IMR-90 (cell line): ENCODE data around the gene ZNF425. TPM values are rescaled to one million over a fixed set of nuclear protein-coding genes. Genes with fewer than 3 reads are reported as not detected.

Experiments used
- ATAC-seq: fragments of 200-7000 bp; cut with Tn5 transposase; 2 replicates; pipeline ENCODE4 v1.9.1; 2020; ENCODE audit warnings: low read depth, mild to moderate bottlenecking, moderate library complexity
- BruUV-seq: library from RNA; stranded (reverse); fragments of 400-500 nt; replicated peaks from 2 replicates; lab custom pipeline; 2021; lab: Mats Ljungman, UMichigan
- CTCF ChIA-PET: fragments of 300-600 bp; formaldehyde crosslinking; extraction: SDS; loops from one replicate; lab custom pipeline; 2021; ENCODE audit warnings: antibody characterized with exemption; lab: Yijun Ruan, JAX
- POLR2A ChIA-PET: fragments of 300-600 bp; sonication (Branson Sonifier 250); formaldehyde crosslinking; loops from one replicate; lab custom pipeline; 2022; ENCODE audit warnings: antibody characterized with exemption; ENCODE audit not compliant: unreplicated experiment; lab: Charles Lee
- DNase-seq: peaks from one replicate; pipeline ENCODE4 v3.0.0; 2013
- H2AFZ ChIP-seq: replicated peaks from 2 replicates; pipeline ENCODE3; 2013; ENCODE audit warnings: low read length, mild to moderate bottlenecking; ENCODE audit not compliant: poor library complexity
- H2AK5ac ChIP-seq: 2 replicates; pipeline ENCODE4 v1.6.1; 2013; ENCODE audit warnings: low read depth, low read length, inconsistent platforms
- H2AK9ac ChIP-seq: replicated peaks from 2 replicates; pipeline ENCODE3; 2013; ENCODE audit warnings: mild to moderate bottlenecking, low read depth, low read length, moderate library complexity; ENCODE audit not compliant: poor library complexity
- H2BK120ac ChIP-seq: 2 replicates; pipeline ENCODE4 v1.6.1; 2013; ENCODE audit warnings: low read depth, low read length, inconsistent platforms
- H2BK15ac ChIP-seq: 3 replicates; pipeline ENCODE4 v1.6.1; 2013; ENCODE audit warnings: low read depth, low read length, inconsistent platforms
- H2BK20ac ChIP-seq: 2 replicates; pipeline ENCODE4 v1.6.1; 2013; ENCODE audit warnings: low read depth, mild to moderate bottlenecking, inconsistent platforms, low read length, moderate library complexity
- H2BK5ac ChIP-seq: 2 replicates; pipeline ENCODE4 v1.6.1; 2013; ENCODE audit warnings: mild to moderate bottlenecking, low read depth, low read length, inconsistent platforms; ENCODE audit not compliant: poor library complexity, severe bottlenecking
- H3K14ac ChIP-seq: replicated peaks from 2 replicates; pipeline ENCODE4 v1.6.1; 2013; ENCODE audit warnings: low read depth, low read length, inconsistent platforms
- H3K18ac ChIP-seq: 2 replicates; pipeline ENCODE4 v1.6.1; 2013; ENCODE audit warnings: low read depth, low read length, control low read depth
- H3K23ac ChIP-seq: 2 replicates; pipeline ENCODE4 v1.6.1; 2013; ENCODE audit warnings: low read depth, low read length, inconsistent platforms
- H3K27ac ChIP-seq: 2 replicates; pipeline ENCODE4 v1.5.1; 2013; ENCODE audit warnings: mild to moderate bottlenecking, control low read depth, low read length; ENCODE audit not compliant: insufficient read depth
- H3K27me3 ChIP-seq: 2 replicates; pipeline ENCODE4 v1.6.1; 2013; ENCODE audit warnings: low read length; ENCODE audit not compliant: control insufficient read depth, insufficient read depth
- H3K36me3 ChIP-seq: 2 replicates; pipeline ENCODE4 v1.6.1; 2013; ENCODE audit warnings: low read length, mixed read lengths; ENCODE audit not compliant: control insufficient read depth, insufficient read depth
- H3K4ac ChIP-seq: 2 replicates; pipeline ENCODE4 v1.6.1; 2013; ENCODE audit warnings: low read depth, low read length, inconsistent platforms
- H3K4me1 ChIP-seq: 2 replicates; pipeline ENCODE4 v1.6.1; 2013; ENCODE audit warnings: low read length, mixed read lengths; ENCODE audit not compliant: control insufficient read depth, insufficient read depth
- H3K4me2 ChIP-seq: 2 replicates; pipeline ENCODE4 v1.6.1; 2013; ENCODE audit warnings: low read depth, mild to moderate bottlenecking, control low read depth, low read length, moderate library complexity
- H3K4me3 ChIP-seq: 2 replicates; pipeline ENCODE4 v1.5.1; 2013; ENCODE audit warnings: low read depth, mild to moderate bottlenecking, control low read depth, low read length, moderate library complexity; ENCODE audit not compliant: insufficient read depth
- H3K56ac ChIP-seq: 2 replicates; pipeline ENCODE4 v1.6.1; 2013; ENCODE audit warnings: low read length, inconsistent platforms; ENCODE audit not compliant: insufficient read depth; ENCODE audit errors: extremely low read depth
- H3K79me1 ChIP-seq, 2 experiments: 2 replicates each; pipeline ENCODE4 v1.6.1; 2013; ENCODE audit warnings: low read length in 2 of 2, inconsistent platforms in 1 of 2, low read depth in 1 of 2
- H3K9ac ChIP-seq: 2 replicates; pipeline ENCODE4 v1.6.1; 2013; ENCODE audit warnings: low read depth, low read length, control low read depth
- H3K9me1 ChIP-seq: 2 replicates; pipeline ENCODE4 v1.6.1; 2013; ENCODE audit warnings: low read length, inconsistent platforms; ENCODE audit not compliant: insufficient read depth
- H3K9me3 ChIP-seq: 2 replicates; pipeline ENCODE4 v1.6.1; 2013; ENCODE audit warnings: low read length; ENCODE audit not compliant: control insufficient read depth, insufficient read depth
- H4K20me1 ChIP-seq: 2 replicates; pipeline ENCODE4 v1.6.1; 2013; ENCODE audit warnings: low read length, inconsistent platforms; ENCODE audit not compliant: insufficient read depth
- H4K5ac ChIP-seq: 2 replicates; pipeline ENCODE4 v1.6.1; 2013; ENCODE audit warnings: mild to moderate bottlenecking, low read depth, low read length, control low read depth
- H4K8ac ChIP-seq, 2 experiments: 2 replicates each; pipeline ENCODE4 v1.6.1; 2013; ENCODE audit warnings: low read depth in 2 of 2, low read length in 2 of 2, control low read depth in 1 of 2, inconsistent platforms in 1 of 2
- H4K91ac ChIP-seq: 2 replicates; pipeline ENCODE4 v1.6.1; 2013; ENCODE audit warnings: low read depth, low read length, inconsistent platforms; ENCODE audit not compliant: insufficient read depth
- CEBPB ChIP-seq: IDR thresholded peaks from 2 replicates; pipeline ENCODE4 v1.6.1; 2012; ENCODE audit warnings: low read depth, low read length, improper control_type of control experiment
- CHD1 ChIP-seq: IDR thresholded peaks from 2 replicates; pipeline ENCODE4 v1.6.1; 2012; ENCODE audit warnings: low read depth, low read length, improper control_type of control experiment
- FOS ChIP-seq: fragments of 150-350 bp; IDR thresholded peaks from 2 replicates; pipeline ENCODE4 v1.6.1; 2016; ENCODE audit warnings: low read depth, low read length
- MXI1 ChIP-seq: IDR thresholded peaks from 2 replicates; pipeline ENCODE4 v1.6.1; 2012; ENCODE audit warnings: low read depth, mild to moderate bottlenecking, low read length, moderate library complexity, borderline replicate concordance
- NFE2L2 ChIP-seq: fragments of 150-350 bp; IDR thresholded peaks from 2 replicates; pipeline ENCODE4 v1.6.1; 2016; ENCODE audit warnings: low read depth, mild to moderate bottlenecking, low read length
- POLR2A ChIP-seq: IDR thresholded peaks from 2 replicates; pipeline ENCODE4 v1.6.1; 2012; ENCODE audit warnings: mild to moderate bottlenecking, low read depth, low read length
- RAD21 ChIP-seq: IDR thresholded peaks from 2 replicates; pipeline ENCODE4 v1.6.1; 2012; ENCODE audit warnings: low read length, improper control_type of control experiment
- RFX5 ChIP-seq: IDR thresholded peaks from 2 replicates; pipeline ENCODE4 v1.8.0; 2012; ENCODE audit warnings: low read depth, mild to moderate bottlenecking, low read length, moderate library complexity
- WGBS, 2 experiments: methylation state at CpG; one replicate each; pipeline versions ENCODE4 v1.1.5 to v1.1.7; 2013; ENCODE audit warnings: missing lambda C conversion rate in 2 of 2; ENCODE audit not compliant: insufficient read length in 1 of 2; ENCODE audit errors: extremely low coverage in 2 of 2; 5-methylcytosine and 5-hydroxymethylcytosine counted together
- dilution Hi-C: fragments of 300-500 bp; cut with HindIII; formaldehyde crosslinking; loops from one replicate; pipeline ENCODE4 v1.14.3; 2018; ENCODE audit warnings: low sequenced_read_pairs; ENCODE audit not compliant: unreplicated experiment
- in situ Hi-C: fragments of 300-500 bp; cut with MboI; formaldehyde crosslinking; loops from 3 replicates; pipeline ENCODE4 v1.14.3; 2019; ENCODE audit warnings: low sequenced_read_pairs, inconsistent platforms, mixed read lengths
- intact Hi-C: fragments of 100-400 bp; cut with micrococcal nuclease; formaldehyde crosslinking; loops from 2 replicates; pipeline ENCODE4 v1.10.0; 2022
- polyA plus RNA-seq, 3 experiments: library from polyadenylated mRNA; depleted of rRNA; stranded (reverse); fragments of >200 nt; gene quantifications; 2 replicates each; pipeline ENCODE4 v1.2.3, GENCODE V29; 2012; ENCODE audit warnings: low replicate concordance in 1 of 3
- total RNA-seq: library from RNA; depleted of rRNA; stranded (reverse); fragments of >200 nt; gene quantifications from 2 replicates; pipeline ENCODE4 v1.2.3, GENCODE V29; 2012
- TF ChIP-seq, protein P1 (sequence below): conservative IDR thresholded peaks from 2 replicates; pipeline ENCODE4 v1.5.1; 2012; ENCODE audit warnings: mild to moderate bottlenecking, low read depth, low read length, improper control_type of control experiment

The ZNF425 gene
- total and polyA plus RNA-seq, 2 of the 4 experiments (the other 2 are of a cell fraction), result 1.2 to 2.3 TPM

GRCh38 chr7:149109969-149110368 is 16.2 kb downstream of the ZNF425 start:
- no peaks in the 10 kb centered on the region for H4K20me1 ChIP-seq
- H3K56ac ChIP-seq, result no peak overlapping the region
- no peak overlapping the region for H4K91ac ChIP-seq
- H2BK120ac ChIP-seq, result no peak overlapping the region
- CTCF ChIA-PET, result no interaction called here
- dilution Hi-C loops (no loop called here), intact Hi-C loops (no loop called here), in situ Hi-C loops (no loop called here)
- no peak overlapping the region for H2BK15ac ChIP-seq
- H3K23ac ChIP-seq, result no peak overlapping the region
- no peak overlapping the region for H3K4ac ChIP-seq
- no peaks in the 10 kb centered on the region for H3K9me3 ChIP-seq
- no peak overlapping the region for H2AK9ac ChIP-seq
- no peak overlapping the region for H2AFZ ChIP-seq
- H2BK20ac ChIP-seq, result no peak overlapping the region
- no peak overlapping the region for H2BK5ac ChIP-seq
- H2AK5ac ChIP-seq, result no peak overlapping the region
- no peaks in the 10 kb centered on the region for H3K79me1 ChIP-seq
- no peaks in the 10 kb centered on the region for H3K36me3 ChIP-seq
- H4K5ac ChIP-seq, result no peak overlapping the region
- no peak overlapping the region for H3K4me2 ChIP-seq
- H4K8ac ChIP-seq, result no peak overlapping the region
- no peak overlapping the region for H3K14ac ChIP-seq
- H3K18ac ChIP-seq, result no peak overlapping the region
- POLR2A ChIA-PET, result no interaction called here
- no peaks in the 10 kb centered on the region for H3K4me1 ChIP-seq
- H3K9ac ChIP-seq, result no peak overlapping the region
- H3K4me3 ChIP-seq, result no peak overlapping the region
- 95% methylated on average over 6 of the region's 12 CpGs; no CpG with 5 or more reads in 1 of the 2 experiments for WGBS, 2 experiments
- no peak for TF ChIP-seq POLR2A
- no peak for TF ChIP-seq CHD1
- TF ChIP-seq RFX5, result no peak
- no peak for TF ChIP-seq MXI1
- TF ChIP-seq FOS, result no peak
- no peak for TF ChIP-seq CEBPB
- TF ChIP-seq, protein P1, sequence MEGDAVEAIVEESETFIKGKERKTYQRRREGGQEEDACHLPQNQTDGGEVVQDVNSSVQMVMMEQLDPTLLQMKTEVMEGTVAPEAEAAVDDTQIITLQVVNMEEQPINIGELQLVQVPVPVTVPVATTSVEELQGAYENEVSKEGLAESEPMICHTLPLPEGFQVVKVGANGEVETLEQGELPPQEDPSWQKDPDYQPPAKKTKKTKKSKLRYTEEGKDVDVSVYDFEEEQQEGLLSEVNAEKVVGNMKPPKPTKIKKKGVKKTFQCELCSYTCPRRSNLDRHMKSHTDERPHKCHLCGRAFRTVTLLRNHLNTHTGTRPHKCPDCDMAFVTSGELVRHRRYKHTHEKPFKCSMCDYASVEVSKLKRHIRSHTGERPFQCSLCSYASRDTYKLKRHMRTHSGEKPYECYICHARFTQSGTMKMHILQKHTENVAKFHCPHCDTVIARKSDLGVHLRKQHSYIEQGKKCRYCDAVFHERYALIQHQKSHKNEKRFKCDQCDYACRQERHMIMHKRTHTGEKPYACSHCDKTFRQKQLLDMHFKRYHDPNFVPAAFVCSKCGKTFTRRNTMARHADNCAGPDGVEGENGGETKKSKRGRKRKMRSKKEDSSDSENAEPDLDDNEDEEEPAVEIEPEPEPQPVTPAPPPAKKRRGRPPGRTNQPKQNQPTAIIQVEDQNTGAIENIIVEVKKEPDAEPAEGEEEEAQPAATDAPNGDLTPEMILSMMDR, result no peak
- TF ChIP-seq NFE2L2, result no peak
- no peak for TF ChIP-seq RAD21
- DNase-seq (no peak), ATAC-seq (no peak)
- BruUV-seq, result no TSS peak
- no peaks in the 10 kb centered on the region for H3K27me3 ChIP-seq
- H3K9me1 ChIP-seq, result no peaks in the 10 kb centered on the region
- H3K27ac ChIP-seq, result no peak overlapping the region
